ENCODE measurements around the gene MIS18A. TPM values are rescaled to one million over a fixed set of nuclear protein-coding genes. Genes with fewer than 3 reads are reported as not detected.

Gene MIS18A
- polyA plus RNA-seq, 1 donor from 2014 or later = 15.9 TPM

- TF ChIP-seq SMC3 (conservative IDR thresholded peaks at IDR 0.05; ENCODE audit: poor library complexity) (no peak), TAF1 (IDR thresholded peaks at IDR 0.05; ENCODE audit: low read depth) (no peak), RAD21 (conservative IDR thresholded peaks at IDR 0.05) (no peak), MXI1 (conservative IDR thresholded peaks at IDR 0.05; ENCODE audit: poor library complexity, severe bottlenecking) (no peak), REST (IDR thresholded peaks at IDR 0.05; ENCODE audit: borderline replicate concordance) (no peak), CTCF (IDR thresholded peaks at IDR 0.05; ENCODE audit: poor library complexity, severe bottlenecking) (no peak), EZH2 (IDR thresholded peaks at IDR 0.05; ENCODE audit: borderline replicate concordance, insufficient read depth, low read length, poor library complexity, severe bottlenecking) (no peak), POLR2AphosphoS5 (IDR thresholded peaks at IDR 0.05) (no peak), EP300 (conservative IDR thresholded peaks at IDR 0.05; ENCODE audit: poor library complexity, severe bottlenecking) (no peak)
- Histone ChIP-seq H3K4me3 (ENCODE audit: low read length) (no peak overlapping the region), H3F3A (ENCODE audit: insufficient read depth, low read length, poor library complexity, severe bottlenecking) (no peaks in the 10 kb centered on the region), H3K4me2 (ENCODE audit: low read length) (no peak overlapping the region), H3K27ac (ENCODE audit: low read length) (no peak overlapping the region), H3K9ac (ENCODE audit: low read length) (no peak overlapping the region), H2AFZ (ENCODE audit: low read depth, low read length) (no peak overlapping the region), H3K27me3 (ENCODE audit: insufficient read depth, low read depth, low read length) (no peaks in the 10 kb centered on the region), H3K9me3 (ENCODE audit: low read length) (no peaks in the 10 kb centered on the region), H4K20me1 (ENCODE audit: insufficient read depth) (no peaks in the 10 kb centered on the region), H3K79me2 (replicated peaks; ENCODE audit: insufficient read depth, low read length) (no peaks in the 10 kb centered on the region), H3K9me2 (ENCODE audit: insufficient read depth, low read length) (no peaks in the 10 kb centered on the region), H3K36me3 (ENCODE audit: insufficient read depth, low read length) (peaks cover 8% of the 10 kb centered on the region)
Observed at GRCh38 chr21:32320726-32321125, 41.9 kb upstream of the MIS18A start.

- peaks cover 7% of the 10 kb centered on the region for H3K36me3 ChIP-seq (ENCODE audit: insufficient read depth, low read length)
- no peaks in the 10 kb centered on the region for H3K79me2 ChIP-seq (replicated peaks; ENCODE audit: insufficient read depth, low read length)
- no peak for TF ChIP-seq TAF1 (IDR thresholded peaks at IDR 0.05; ENCODE audit: low read depth)
- TF ChIP-seq POLR2AphosphoS5 (IDR thresholded peaks at IDR 0.05) = no peak
- TF ChIP-seq EP300 (conservative IDR thresholded peaks at IDR 0.05; ENCODE audit: poor library complexity, severe bottlenecking) = no peak
- TF ChIP-seq REST (IDR thresholded peaks at IDR 0.05; ENCODE audit: borderline replicate concordance) = no peak
- H3F3A ChIP-seq (ENCODE audit: insufficient read depth, low read length, poor library complexity, severe bottlenecking) = no peaks in the 10 kb centered on the region
- H3K4me3 ChIP-seq (ENCODE audit: low read length) = no peak overlapping the region
- no peaks in the 10 kb centered on the region for H3K9me2 ChIP-seq (ENCODE audit: insufficient read depth, low read length)
- H2AFZ ChIP-seq (ENCODE audit: low read depth, low read length) = no peak overlapping the region
- H3K9ac ChIP-seq (ENCODE audit: low read length) = no peak overlapping the region
- H3K4me2 ChIP-seq (ENCODE audit: low read length) = no peak overlapping the region
- H3K27me3 ChIP-seq (ENCODE audit: insufficient read depth, low read depth, low read length) = no peaks in the 10 kb centered on the region
- no peaks in the 10 kb centered on the region for H4K20me1 ChIP-seq (ENCODE audit: insufficient read depth)
- no peaks in the 10 kb centered on the region for H3K9me3 ChIP-seq (ENCODE audit: low read length)
- no peak overlapping the region for H3K27ac ChIP-seq (ENCODE audit: low read length)
Observed at GRCh38 chr21:32320059-32320458, 41.2 kb upstream of the MIS18A start.

Measured in neural cell (in vitro differentiated cells).